ENCODE measurements around the gene TRIM41.
A peak's percentile ranks its signal among the peaks of the same experiment; 100 is the strongest.
"Not testable (repeated sequence)": the region's sequence is repeated elsewhere in the genome, so short reads cannot be mapped to it uniquely, and the experiment has no call there.

TRIM41 gene

DNA sequence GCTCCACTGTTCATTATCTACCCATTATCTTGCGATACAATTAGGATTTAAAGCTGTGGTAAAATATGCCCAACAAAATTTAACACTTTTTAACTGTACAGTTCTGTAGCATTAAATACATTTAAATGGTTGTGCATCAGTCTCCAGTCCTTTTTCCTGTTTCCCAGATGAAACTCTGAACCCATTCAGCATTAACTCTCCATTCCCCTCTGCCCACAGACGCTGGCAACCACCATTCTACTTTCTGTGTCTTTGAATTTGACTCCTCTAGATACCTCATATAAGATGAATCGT, 15.2 kb upstream of the TRIM41 start:
- H3K4me3 ChIP-seq (ENCODE audit: low read depth, low read length): no peak overlapping the region
- TF ChIP-seq, protein P1, sequence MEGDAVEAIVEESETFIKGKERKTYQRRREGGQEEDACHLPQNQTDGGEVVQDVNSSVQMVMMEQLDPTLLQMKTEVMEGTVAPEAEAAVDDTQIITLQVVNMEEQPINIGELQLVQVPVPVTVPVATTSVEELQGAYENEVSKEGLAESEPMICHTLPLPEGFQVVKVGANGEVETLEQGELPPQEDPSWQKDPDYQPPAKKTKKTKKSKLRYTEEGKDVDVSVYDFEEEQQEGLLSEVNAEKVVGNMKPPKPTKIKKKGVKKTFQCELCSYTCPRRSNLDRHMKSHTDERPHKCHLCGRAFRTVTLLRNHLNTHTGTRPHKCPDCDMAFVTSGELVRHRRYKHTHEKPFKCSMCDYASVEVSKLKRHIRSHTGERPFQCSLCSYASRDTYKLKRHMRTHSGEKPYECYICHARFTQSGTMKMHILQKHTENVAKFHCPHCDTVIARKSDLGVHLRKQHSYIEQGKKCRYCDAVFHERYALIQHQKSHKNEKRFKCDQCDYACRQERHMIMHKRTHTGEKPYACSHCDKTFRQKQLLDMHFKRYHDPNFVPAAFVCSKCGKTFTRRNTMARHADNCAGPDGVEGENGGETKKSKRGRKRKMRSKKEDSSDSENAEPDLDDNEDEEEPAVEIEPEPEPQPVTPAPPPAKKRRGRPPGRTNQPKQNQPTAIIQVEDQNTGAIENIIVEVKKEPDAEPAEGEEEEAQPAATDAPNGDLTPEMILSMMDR (IDR thresholded peaks at IDR 0.05; ENCODE audit: low read depth, low read length): no peak

GRCh38 chr5:181209006-181209405, 14.1 kb upstream of the TRIM41 start:
- not testable (repeated sequence) for H3K4me3 ChIP-seq (ENCODE audit: low read depth, low read length)

DNA sequence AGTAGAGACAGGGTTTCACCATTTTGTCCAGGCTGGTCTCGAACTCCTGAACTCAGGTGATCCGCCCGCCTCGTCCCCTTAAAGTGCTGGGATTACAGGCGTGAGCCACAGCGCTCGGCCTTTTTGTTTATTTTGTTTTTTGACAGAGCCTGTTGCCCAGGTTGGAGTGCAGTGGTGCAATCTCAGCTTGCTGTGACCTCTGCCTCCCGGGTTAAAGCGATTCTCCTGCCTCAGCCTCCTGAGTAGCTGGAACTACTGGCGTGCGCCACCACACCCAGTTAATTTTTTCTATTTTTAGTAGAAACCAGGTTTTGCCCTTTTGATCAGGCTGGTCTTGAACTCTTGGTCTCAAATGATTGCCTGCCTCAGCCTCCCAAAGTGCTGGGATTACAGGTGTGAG, 12.9 kb upstream of the TRIM41 start:
- not testable (repeated sequence) for H3K4me3 ChIP-seq (ENCODE audit: low read depth, low read length)

DNA sequence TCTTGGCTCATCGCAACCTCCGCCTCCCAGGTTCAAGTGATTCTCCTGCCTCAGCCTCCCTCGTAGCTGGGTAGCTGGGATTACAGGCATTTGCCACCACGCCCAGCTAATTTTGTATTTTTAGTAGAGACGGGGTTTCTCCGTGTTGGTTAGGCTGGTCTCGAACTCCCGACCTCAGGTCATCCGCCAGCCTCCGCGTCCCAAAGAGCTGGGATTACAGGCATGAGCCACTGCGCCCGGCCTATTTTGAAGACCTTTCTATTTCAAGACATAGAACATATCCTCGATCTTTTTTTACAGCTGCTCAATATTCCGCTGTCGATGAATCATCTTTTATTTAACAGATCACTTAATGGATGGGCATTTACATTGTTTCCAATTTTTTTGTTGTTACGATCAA, 12.4 kb upstream of the TRIM41 start:
- not testable (repeated sequence) for H3K4me3 ChIP-seq (ENCODE audit: low read depth, low read length)

- TF ChIP-seq, protein P1 (IDR thresholded peaks at IDR 0.05; ENCODE audit: low read depth, low read length): no peak
- no peak overlapping the region for H3K4me3 ChIP-seq (ENCODE audit: low read depth, low read length)
Measured at GRCh38 chr5:181211208-181211607, 11.9 kb upstream of the TRIM41 start.

- no peak overlapping the region for H3K4me3 ChIP-seq (ENCODE audit: low read depth, low read length)
Measured at GRCh38 chr5:181212080-181212479, 11.0 kb upstream of the TRIM41 start.

GRCh38 chr5:181212934-181213333, 10.1 kb upstream of the TRIM41 start:
- TF ChIP-seq, protein P1 (IDR thresholded peaks at IDR 0.05; ENCODE audit: low read depth, low read length): no peak

More at GRCh38 chr5:181212080-181212479, 11.0 kb upstream of the TRIM41 start:
- TF ChIP-seq, protein P1 (IDR thresholded peaks at IDR 0.05; ENCODE audit: low read depth, low read length): no peak

GRCh38 chr5:181214249-181214648, 8.8 kb upstream of the TRIM41 start:
- not testable (repeated sequence) for H3K4me3 ChIP-seq (ENCODE audit: low read depth, low read length)

More at GRCh38 chr5:181212934-181213333, 10.1 kb upstream of the TRIM41 start:
- no peak overlapping the region for H3K4me3 ChIP-seq (ENCODE audit: low read depth, low read length)

- H3K4me3 ChIP-seq (ENCODE audit: low read depth, low read length): peak overlapping the region; percentile 39
Measured at GRCh38 chr5:181215997-181216989, 6.8 kb upstream of the TRIM41 start.

More at GRCh38 chr5:181215997-181216989, 6.8 kb upstream of the TRIM41 start:
- TF ChIP-seq, protein P1 (IDR thresholded peaks at IDR 0.05; ENCODE audit: low read depth, low read length): no peak
